HepG2 (cell line): ENCODE data around the gene RNF150. TPM values are rescaled to one million over a fixed set of nuclear protein-coding genes. Genes with fewer than 3 reads are reported as not detected.

ENCODE experiments used
- ATAC-seq: fragments of 200-7000 bp; cut with Tn5 transposase; 3 replicates; pipeline ENCODE4 v1.9.1; 2020; ENCODE audit warnings: mild to moderate bottlenecking, moderate library complexity
- BruUV-seq: library from RNA; stranded (reverse); fragments of 400-500 nt; replicated peaks from 2 replicates; lab custom pipeline; 2021; lab: Mats Ljungman, UMichigan
- CTCF ChIA-PET: fragments of 300-600 bp; formaldehyde crosslinking; extraction: SDS; loops from one replicate; lab custom pipeline; 2021; ENCODE audit warnings: low total read pairs, inconsistent platforms, low intra/inter-chr PET ratio; lab: Yijun Ruan, JAX
- POLR2A ChIA-PET: fragments of 350-600 bp; sonication (Branson Sonifier 250); formaldehyde crosslinking; loops from one replicate; lab custom pipeline; 2020; ENCODE audit warnings: antibody characterized with exemption, inconsistent platforms; lab: Yijun Ruan, JAX
- DNase-seq: peaks from one replicate; pipeline ENCODE4 v3.0.0-alpha.2; 2015; ENCODE audit warnings: low spot score
- FAIRE-seq: peaks from 3 replicates; lab custom pipeline; 2011; peaks lifted over from hg19 to GRCh38; lab: Jason Lieb, UNC
- H2AFZ ChIP-seq: one replicate; pipeline ENCODE4 v1.6.1; 2011; ENCODE audit warnings: low read length, inconsistent platforms
- H3K27ac ChIP-seq: fragments of 300-600 bp; 3 replicates; pipeline ENCODE4 v1.8.0; 2011; ENCODE audit warnings: mixed run types, mild to moderate bottlenecking, mixed read lengths, low read length, inconsistent platforms; ENCODE audit not compliant: insufficient read depth; ENCODE audit errors: extremely low read length
- H3K27me3 ChIP-seq, 2 experiments: fragments of 200-600 bp in 1 of 2; 2 replicates in 1 of 2; 3 replicates in 1 of 2; pipeline versions ENCODE4 v1.6.0 to v1.8.0; 2011; ENCODE audit warnings: low read length in 2 of 2, mild to moderate bottlenecking in 2 of 2, moderate library complexity in 2 of 2, inconsistent platforms in 1 of 2; ENCODE audit not compliant: insufficient read depth in 2 of 2, control insufficient read depth in 1 of 2
- H3K36me3 ChIP-seq, 2 experiments: fragments of 200-600 bp in 1 of 2; replicated peaks in 1 of 2; 2 replicates in 1 of 2; 3 replicates in 1 of 2; pipeline versions ENCODE4 v1.5.1 to v1.8.0; 2011; ENCODE audit warnings: low read length in 2 of 2, inconsistent platforms in 1 of 2; ENCODE audit not compliant: insufficient read depth in 2 of 2, control insufficient read depth in 1 of 2
- H3K4me1 ChIP-seq: 2 replicates; pipeline ENCODE4 v1.5.1; 2012; ENCODE audit warnings: low read length, inconsistent platforms; ENCODE audit not compliant: insufficient read depth
- H3K4me2 ChIP-seq: 2 replicates; pipeline ENCODE4 v1.6.0; 2011; ENCODE audit warnings: low read depth, low read length, inconsistent platforms
- H3K4me3 ChIP-seq, 3 experiments: fragments of 200-600 bp in 1 of 3; sonication (generic), shearing (Covaris generic) in 1 of 3; replicated peaks in 1 of 3; 2 replicates each; pipeline ENCODE4 v1.5.1; 2011 to 2016; ENCODE audit warnings: low read length in 3 of 3, inconsistent platforms in 2 of 3, low read depth in 2 of 3, mild to moderate bottlenecking in 2 of 3, control low read depth in 1 of 3, mixed read lengths in 1 of 3; ENCODE audit not compliant: insufficient read depth in 1 of 3
- H3K79me2 ChIP-seq: one replicate; pipeline ENCODE4 v1.6.1; 2011; ENCODE audit warnings: low read length, inconsistent platforms; ENCODE audit not compliant: insufficient read depth
- H3K9ac ChIP-seq: 2 replicates; pipeline ENCODE4 v1.6.0; 2011; ENCODE audit warnings: mild to moderate bottlenecking, low read depth, low read length, inconsistent platforms; ENCODE audit not compliant: insufficient read depth
- H3K9me3 ChIP-seq: 2 replicates; pipeline ENCODE4 v1.5.1; 2012; ENCODE audit warnings: mild to moderate bottlenecking, low read length
- H4K20me1 ChIP-seq: 2 replicates; pipeline ENCODE4 v1.6.0; 2011; ENCODE audit warnings: inconsistent platforms, mild to moderate bottlenecking, low read length, moderate library complexity; ENCODE audit not compliant: insufficient read depth
- HDAC1 ChIP-seq: sonication (generic); formaldehyde crosslinking; IDR thresholded peaks from 2 replicates; pipeline ENCODE4 v1.5.1; 2020; ENCODE audit warnings: mild to moderate bottlenecking, missing genetic modification reagents
- TGIF2 ChIP-seq: IDR thresholded peaks from 2 replicates; pipeline ENCODE4 v1.6.1; 2016; ENCODE audit warnings: control low read depth, missing compliant biosample characterization
- USF2 ChIP-seq, 2 experiments: sonication (generic) in 1 of 2; formaldehyde crosslinking in 1 of 2; IDR thresholded peaks; 2 replicates each; pipeline versions ENCODE4 v1.5.1 to v1.6.1; 2011 to 2020; ENCODE audit warnings: borderline replicate concordance in 1 of 2, low read depth in 1 of 2, low read length in 1 of 2, mild to moderate bottlenecking in 1 of 2, missing genetic modification reagents in 1 of 2, moderate library complexity in 1 of 2
- ZBTB44 ChIP-seq: sonication (generic); formaldehyde crosslinking; IDR thresholded peaks from 2 replicates; pipeline ENCODE4 v1.4.0; 2020; ENCODE audit warnings: missing genetic modification reagents
- ZFP62 ChIP-seq: sonication (generic); formaldehyde crosslinking; IDR thresholded peaks from 2 replicates; pipeline ENCODE4 v1.4.0; 2020; ENCODE audit warnings: missing genetic modification reagents
- ZNF556 ChIP-seq: sonication (generic); formaldehyde crosslinking; IDR thresholded peaks from 2 replicates; pipeline ENCODE4 v1.4.0; 2020; ENCODE audit warnings: mild to moderate bottlenecking, missing genetic modification reagents, borderline replicate concordance
- ZNF850 ChIP-seq: sonication (generic); formaldehyde crosslinking; conservative IDR thresholded peaks from 2 replicates; pipeline ENCODE4 v1.9.0; 2021; ENCODE audit warnings: mild to moderate bottlenecking, missing genetic modification reagents
- WGBS: methylation state at CpG from one replicate; pipeline ENCODE4 v1.1.6; 2017; ENCODE audit warnings: low lambda C conversion rate; 5-methylcytosine and 5-hydroxymethylcytosine counted together
- in situ Hi-C: cut with HindIII; loops from 2 replicates; pipeline ENCODE4 v1.10.0; 2017; ENCODE audit warnings: low pct_unique_long_range_greater_than_20kb; ENCODE audit not compliant: extremely low pct_ligation_motif_present
- intact Hi-C: fragments of 100-400 bp; cut with micrococcal nuclease; formaldehyde crosslinking; loops from one replicate; pipeline ENCODE4 v1.10.0; 2022; ENCODE audit not compliant: unreplicated experiment
- polyA plus RNA-seq, 8 experiments: library from polyadenylated mRNA; depleted of rRNA in 3 of 8; stranded (reverse) in 7 of 8; unstranded in 1 of 8; fragments of >200 nt; fragmentation: Illumina TruSeq in 4 of 8; extraction: Trizol in 4 of 8; gene quantifications; 2 replicates each; pipeline versions ENCODE4 v1.2.1 to v1.2.3, GENCODE V29; 2011 to 2016; ENCODE audit warnings: low read depth in 4 of 8, missing spikeins in 1 of 8, mixed read lengths in 1 of 8; ENCODE audit not compliant: insufficient read depth in 1 of 8
- total RNA-seq, 5 experiments: library from RNA; depleted of rRNA; stranded (reverse); fragments of >200 nt; fragmentation: Illumina TruSeq; extraction: Trizol; gene quantifications; 2 replicates each; pipeline ENCODE4 v1.2.3, GENCODE V29; 2016; ENCODE audit warnings: low read depth in 1 of 5

RNF150 gene
- total and polyA plus RNA-seq, 2 of the 13 experiments (the other 11 are each of a cell fraction or from before 2014, with no cell fraction given): 0.02 to 0.03 TPM

GRCh38 chr4:141098163-141098562, 35.1 kb downstream of the RNF150 start:
- FAIRE-seq: no peak
- TF ChIP-seq ZNF556 (no peak), USF2 (IDR thresholded peaks at IDR 0.05; ENCODE audit: low read depth, low read length) (no peak), USF2 (CRISPR knock-in tag; IDR thresholded peaks at IDR 0.05; ENCODE audit: borderline replicate concordance) (no peak), ZBTB44 (no peak), ZNF850 (CRISPR knock-in tag) (no peak), ZFP62 (no peak), HDAC1 (CRISPR knock-in tag) (no peak), TGIF2 (no peak)
- no TSS peak for BruUV-seq

More at GRCh38 chr4:141098163-141098562, 35.1 kb downstream of the RNF150 start:
- Histone ChIP-seq H3K4me3 (no peak overlapping the region), H3K9me3 (no peaks in the 10 kb centered on the region), H3K4me2 (no peak overlapping the region), H3K79me2 (no peaks in the 10 kb centered on the region), H3K27me3 (no peaks in the 10 kb centered on the region), H3K4me1 (no peaks in the 10 kb centered on the region), H3K36me3 (no peaks in the 10 kb centered on the region), H2AFZ (no peak overlapping the region), H3K9ac (no peak overlapping the region), H4K20me1 (no peaks in the 10 kb centered on the region), H3K27ac (no peak overlapping the region)
- 0% methylated on average over 1 of the region's 3 CpGs for WGBS
- CTCF ChIA-PET: no interaction called here
- intact Hi-C loops: no loop called here
- ATAC-seq (no peak), DNase-seq (no peak)
- in situ Hi-C loops: no loop called here
- POLR2A ChIA-PET: no interaction called here
